Measurements from ENCODE around the gene ARHGAP21.
"Not testable (repeated sequence)": the region's sequence is repeated elsewhere in the genome, so short reads cannot be mapped to it uniquely, and the experiment has no call there.

The ARHGAP21 gene

GRCh38 chr10:24731942-24732341, 8.3 kb upstream of the ARHGAP21 start:
- no peak overlapping the region for H3K4me3 ChIP-seq (ENCODE audit: low read depth, low read length)
- no peak for TF ChIP-seq CTCF (IDR thresholded peaks at IDR 0.05; ENCODE audit: low read depth, low read length, missing control alignments)
- DNase-seq (ENCODE audit: low read depth) = no peak

GRCh38 chr10:24730811-24731210, 7.1 kb upstream of the ARHGAP21 start:
- no peak for TF ChIP-seq CTCF (IDR thresholded peaks at IDR 0.05; ENCODE audit: low read depth, low read length, missing control alignments)
- DNase-seq (ENCODE audit: low read depth) = no peak

GRCh38 chr10:24727786-24728185, 4.1 kb upstream of the ARHGAP21 start:
- no peak for DNase-seq (ENCODE audit: low read depth)
- H3K4me3 ChIP-seq (ENCODE audit: low read depth, low read length) = no peak overlapping the region
- no peak for TF ChIP-seq CTCF (IDR thresholded peaks at IDR 0.05; ENCODE audit: low read depth, low read length, missing control alignments)

More at GRCh38 chr10:24730811-24731210, 7.1 kb upstream of the ARHGAP21 start:
- no peak overlapping the region for H3K4me3 ChIP-seq (ENCODE audit: low read depth, low read length)

GRCh38 chr10:24726626-24727025, 2.9 kb upstream of the ARHGAP21 start:
- no peak for TF ChIP-seq CTCF (IDR thresholded peaks at IDR 0.05; ENCODE audit: low read depth, low read length, missing control alignments)

GRCh38 chr10:24726029-24726428, 2.3 kb upstream of the ARHGAP21 start:
- not testable (repeated sequence) for DNase-seq (ENCODE audit: low read depth); H3K4me3 ChIP-seq (ENCODE audit: low read depth, low read length)

More at GRCh38 chr10:24726626-24727025, 2.9 kb upstream of the ARHGAP21 start:
- H3K4me3 ChIP-seq (ENCODE audit: low read depth, low read length) = no peak overlapping the region
- no peak for DNase-seq (ENCODE audit: low read depth)

- DNase-seq (ENCODE audit: low read depth) = peak; percentile 91
- no peak for TF ChIP-seq CTCF (IDR thresholded peaks at IDR 0.05; ENCODE audit: low read depth, low read length, missing control alignments)
- H3K4me3 ChIP-seq (ENCODE audit: low read depth, low read length) = peak overlapping the region; percentile 76
Observed at GRCh38 chr10:24724381-24725228, 918 bp upstream of the ARHGAP21 start.

GRCh38 chr10:24723386-24723787, 300 bp downstream of the ARHGAP21 start:
- no peak for TF ChIP-seq CTCF (IDR thresholded peaks at IDR 0.05; ENCODE audit: low read depth, low read length, missing control alignments)
- H3K4me3 ChIP-seq (ENCODE audit: low read depth, low read length) = peak overlapping the region; percentile 76
- DNase-seq (ENCODE audit: low read depth) = no peak
